ENCODE measurements around the gene OR3A2.
"Not testable (repeated sequence)": the region's sequence is repeated elsewhere in the genome, so short reads cannot be mapped to it uniquely, and the experiment has no call there.

The OR3A2 gene

GRCh38 chr17:3335876-3336275 lies 50.2 kb downstream of the OR3A2 start:
- no peak for DNase-seq (ENCODE audit: low read depth)
- TF ChIP-seq CTCF (conservative IDR thresholded peaks at IDR 0.05; ENCODE audit: low read depth, low read length), result no peak
- H3K4me3 ChIP-seq (ENCODE audit: low read depth, low read length), result no peak overlapping the region

DNA sequence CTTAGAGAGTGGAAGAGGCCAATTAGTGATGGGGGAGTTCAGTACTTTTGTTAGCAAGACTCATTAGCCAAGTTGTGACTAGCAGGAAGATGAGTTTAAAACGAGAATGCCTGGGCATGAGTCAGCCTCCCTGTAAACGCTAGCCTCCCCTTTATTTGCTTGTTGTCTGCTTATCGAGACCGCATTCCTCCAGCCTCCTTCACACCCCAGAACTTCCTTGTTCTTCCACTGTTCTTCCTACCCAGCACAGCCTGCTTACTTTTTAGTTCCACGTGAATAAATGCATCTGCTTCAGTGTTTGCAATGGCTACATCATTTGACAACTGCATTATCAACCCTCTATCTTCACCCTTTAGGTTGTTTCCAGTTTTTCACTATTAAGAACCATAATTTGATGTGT lies 67.8 kb downstream of the OR3A2 start:
- DNase-seq (ENCODE audit: low read depth), result no peak
- no peak for TF ChIP-seq CTCF (conservative IDR thresholded peaks at IDR 0.05; ENCODE audit: low read depth, low read length)

GRCh38 chr17:3316836-3317235 lies 69.3 kb downstream of the OR3A2 start:
- H3K4me3 ChIP-seq (ENCODE audit: low read depth, low read length), result no peak overlapping the region
- TF ChIP-seq CTCF (conservative IDR thresholded peaks at IDR 0.05; ENCODE audit: low read depth, low read length), result no peak
- DNase-seq (ENCODE audit: low read depth), result no peak

More for the DNA sequence above, 67.8 kb downstream of the OR3A2 start:
- no peak overlapping the region for H3K4me3 ChIP-seq (ENCODE audit: low read depth, low read length)

DNA sequence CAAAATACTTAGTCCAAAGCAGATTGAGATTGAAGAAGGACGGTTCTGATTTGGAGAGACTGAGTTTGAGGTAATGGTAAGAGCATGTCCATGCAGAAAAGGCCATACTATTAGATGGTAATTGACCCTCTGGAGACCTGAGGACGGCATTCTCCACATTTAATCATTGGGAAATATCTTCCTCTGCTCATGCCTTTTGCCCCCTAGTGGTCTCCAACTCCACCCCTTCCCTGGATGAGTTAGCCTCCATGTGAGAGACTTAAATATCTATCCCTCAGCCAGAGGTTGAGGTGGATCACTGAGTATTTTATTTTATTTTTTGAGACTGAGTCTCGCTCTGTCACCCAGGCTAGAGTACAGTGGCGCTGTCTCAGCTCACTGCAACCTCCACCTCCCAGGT lies 77.5 kb downstream of the OR3A2 start:
- no peak for DNase-seq (ENCODE audit: low read depth)
- TF ChIP-seq CTCF (conservative IDR thresholded peaks at IDR 0.05; ENCODE audit: low read depth, low read length), result no peak
- H3K4me3 ChIP-seq (ENCODE audit: low read depth, low read length), result no peak overlapping the region

DNA sequence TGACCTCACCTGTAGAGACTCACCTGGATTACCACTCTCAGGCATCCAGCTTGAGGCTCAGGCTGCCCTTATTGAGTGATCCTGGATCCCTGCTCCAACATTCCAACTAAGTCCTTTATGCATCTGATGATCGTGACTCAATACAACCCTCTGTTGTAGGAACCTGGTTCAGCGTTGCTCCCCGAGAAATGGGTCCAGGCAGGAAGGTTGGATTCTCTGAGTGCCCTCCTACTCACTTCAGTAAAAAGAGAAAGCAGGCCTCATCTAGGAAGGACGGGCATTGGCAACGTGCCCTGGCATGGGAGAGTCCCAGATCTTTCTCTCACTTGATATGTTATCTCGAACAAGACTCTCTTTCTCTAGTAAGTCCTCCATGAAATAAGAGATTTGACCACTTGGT lies 87.8 kb downstream of the OR3A2 start, which contains the start of gene OR3A1:
TSS of gene OR3A1 (minus strand) at position 101 of the 400 bp plus-strand sequence. CDS start 5,778 bp downstream, outside the sequence.
- no peak for DNase-seq (ENCODE audit: low read depth)
- TF ChIP-seq CTCF (conservative IDR thresholded peaks at IDR 0.05; ENCODE audit: low read depth, low read length), result no peak
- H3K4me3 ChIP-seq (ENCODE audit: low read depth, low read length), result no peak within 1 kb of the TSS

- no peak for TF ChIP-seq CTCF (conservative IDR thresholded peaks at IDR 0.05; ENCODE audit: low read depth, low read length)
- DNase-seq (ENCODE audit: low read depth), result no peak
- no peak overlapping the region for H3K4me3 ChIP-seq (ENCODE audit: low read depth, low read length)
These were observed 90.5 kb downstream of the OR3A2 start for GRCh38 chr17:3295632-3296031.

- not testable (repeated sequence) for DNase-seq (ENCODE audit: low read depth); H3K4me3 ChIP-seq (ENCODE audit: low read depth, low read length)
These were observed 92.6 kb downstream of the OR3A2 start for GRCh38 chr17:3293548-3293947.

DNA sequence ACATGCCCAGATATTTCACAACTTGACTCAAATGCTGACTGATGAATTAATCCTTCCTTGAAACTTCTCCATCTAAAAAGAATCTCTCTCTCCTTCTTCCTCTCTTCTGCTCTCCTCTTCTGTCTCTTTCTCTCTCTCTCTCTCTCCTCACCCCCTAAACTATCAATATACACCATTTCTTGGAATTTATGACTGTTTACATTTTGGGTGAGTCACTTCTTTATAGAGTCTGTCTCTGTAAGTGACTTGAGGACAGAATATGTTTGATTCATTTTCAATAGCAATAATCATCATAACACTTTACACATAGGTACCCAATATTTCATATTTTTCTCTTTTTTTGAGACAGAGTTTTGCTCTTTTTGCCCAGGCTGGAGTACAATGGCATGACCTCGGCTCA lies 103.2 kb downstream of the OR3A2 start:
- no peak for TF ChIP-seq CTCF (conservative IDR thresholded peaks at IDR 0.05; ENCODE audit: low read depth, low read length)
- DNase-seq (ENCODE audit: low read depth), result no peak
- no peak overlapping the region for H3K4me3 ChIP-seq (ENCODE audit: low read depth, low read length)
